Endothelial cell of umbilical vein (primary cell): ENCODE results near the gene MYOCD. TPM values are rescaled to one million over a fixed set of nuclear protein-coding genes. Genes with fewer than 3 reads are reported as not detected.

Experiments used
- BruUV-seq: library from RNA; stranded (reverse); fragments of 400-500 nt; replicated peaks from 2 replicates; lab custom pipeline; 2021; lab: Mats Ljungman, UMichigan
- CTCF ChIA-PET: fragments of 300-600, 350-600 bp; sonication (Branson Sonifier 250); formaldehyde crosslinking; loops from one replicate; lab custom pipeline; 2021; ENCODE audit warnings: antibody characterized with exemption, inconsistent platforms; lab: Charles Lee
- POLR2A ChIA-PET: fragments of 300-600, 350-600 bp; sonication (Branson Sonifier 250); formaldehyde crosslinking; loops from one replicate; lab custom pipeline; 2021; ENCODE audit warnings: antibody characterized with exemption, inconsistent platforms; lab: Charles Lee
- DNase-seq: peaks from one replicate; pipeline ENCODE4 v3.0.0-alpha.2; 2011; ENCODE audit warnings: low read depth, low spot score
- FAIRE-seq: peaks from 2 replicates; lab custom pipeline; 2011; peaks lifted over from hg19 to GRCh38; lab: Jason Lieb, UNC
- H2AFZ ChIP-seq: 2 replicates; pipeline ENCODE4 v1.6.0; 2012; ENCODE audit warnings: low read depth, low read length, control low read depth, inconsistent platforms
- H3K27ac ChIP-seq: 2 replicates; pipeline ENCODE4 v1.5.1; 2011; ENCODE audit warnings: low read depth, mild to moderate bottlenecking, control low read depth, low read length, moderate library complexity; ENCODE audit not compliant: insufficient read depth
- H3K27me3 ChIP-seq, 2 experiments: 2 replicates each; pipeline versions ENCODE4 v1.6.0 to v1.6.1; 2011; ENCODE audit warnings: low read length in 2 of 2, mixed read lengths in 1 of 2; ENCODE audit not compliant: control insufficient read depth in 2 of 2, insufficient read depth in 2 of 2
- H3K36me3 ChIP-seq, 2 experiments: 2 replicates in 1 of 2; 3 replicates in 1 of 2; pipeline ENCODE4 v1.5.1; 2011; ENCODE audit warnings: low read length in 2 of 2, mild to moderate bottlenecking in 1 of 2, moderate library complexity in 1 of 2; ENCODE audit not compliant: control insufficient read depth in 2 of 2, insufficient read depth in 2 of 2; ENCODE audit errors: extremely low read depth in 1 of 2
- H3K4me1 ChIP-seq: 3 replicates; pipeline ENCODE4 v1.5.1; 2011; ENCODE audit warnings: mild to moderate bottlenecking, low read length; ENCODE audit not compliant: control insufficient read depth, insufficient read depth; ENCODE audit errors: extremely low read depth
- H3K4me2 ChIP-seq: 2 replicates; pipeline ENCODE4 v1.6.1; 2011; ENCODE audit warnings: low read length, control low read depth, mixed read lengths; ENCODE audit not compliant: insufficient read depth
- H3K4me3 ChIP-seq, 3 experiments: fragments of 200-600 bp in 1 of 3; sonication (generic), shearing (Covaris generic) in 1 of 3; replicated peaks in 1 of 3; 2 replicates each; pipeline ENCODE4 v1.5.1; 2011 to 2016; ENCODE audit warnings: control low read depth in 3 of 3, low read length in 3 of 3, mild to moderate bottlenecking in 2 of 3, inconsistent platforms in 1 of 3, low read depth in 1 of 3, moderate library complexity in 1 of 3; ENCODE audit not compliant: insufficient read depth in 1 of 3
- H3K79me2 ChIP-seq: 2 replicates; pipeline ENCODE4 v1.6.0; 2012; ENCODE audit warnings: low read length, inconsistent platforms; ENCODE audit not compliant: control insufficient read depth, insufficient read depth
- H3K9ac ChIP-seq: replicated peaks from 2 replicates; pipeline ENCODE3; 2011; ENCODE audit warnings: low read length, control low read depth; ENCODE audit not compliant: insufficient read depth; ENCODE audit errors: extremely low read depth
- H3K9me1 ChIP-seq: replicated peaks from 3 replicates; pipeline ENCODE4 v1.6.0; 2011; ENCODE audit warnings: mild to moderate bottlenecking, low read length; ENCODE audit not compliant: control insufficient read depth, insufficient read depth; ENCODE audit errors: extremely low read depth
- H3K9me3 ChIP-seq: replicated peaks from 2 replicates; pipeline ENCODE4 v1.5.1; 2012; ENCODE audit warnings: low read length, inconsistent platforms; ENCODE audit not compliant: control insufficient read depth, insufficient read depth
- H4K20me1 ChIP-seq: replicated peaks from 2 replicates; pipeline ENCODE3; 2011; ENCODE audit warnings: mild to moderate bottlenecking, low read length; ENCODE audit not compliant: control insufficient read depth, insufficient read depth; ENCODE audit errors: extremely low read depth
- EZH2 ChIP-seq: IDR thresholded peaks from 2 replicates; pipeline ENCODE4 v1.6.1; 2012; ENCODE audit warnings: borderline replicate concordance, low read depth, mild to moderate bottlenecking, moderate library complexity, low read length, inconsistent platforms; ENCODE audit not compliant: severe bottlenecking
- GATA2 ChIP-seq: IDR thresholded peaks from 2 replicates; pipeline ENCODE4 v1.7.0; 2011; ENCODE audit warnings: low read depth, mild to moderate bottlenecking, moderate library complexity, mixed read lengths, low read length; ENCODE audit not compliant: insufficient read length, insufficient read depth
- JUN ChIP-seq: IDR thresholded peaks from 2 replicates; pipeline ENCODE4 v1.6.1; 2011; ENCODE audit warnings: borderline replicate concordance, low read depth; ENCODE audit not compliant: insufficient read length, insufficient read depth
- MYC ChIP-seq: IDR thresholded peaks from one replicate; pipeline ENCODE4 v1.6.1; 2011; ENCODE audit warnings: mild to moderate bottlenecking, low read depth, low read length
- POLR2A ChIP-seq: IDR thresholded peaks from 2 replicates; pipeline ENCODE4 v1.6.1; 2012; ENCODE audit warnings: low read depth, mild to moderate bottlenecking, control low read depth, low read length
- POLR2AphosphoS5 ChIP-seq: IDR thresholded peaks from 2 replicates; pipeline ENCODE4 v1.6.1; 2012; ENCODE audit warnings: low read depth, mild to moderate bottlenecking, control low read depth, low read length, moderate library complexity; ENCODE audit not compliant: insufficient read depth
- dilution Hi-C: fragments of 300-500 bp; cut with MboI; formaldehyde crosslinking; loops from one replicate; pipeline ENCODE4 v1.15.0; 2019; ENCODE audit warnings: low sequenced_read_pairs; ENCODE audit not compliant: extremely low pct_ligation_motif_present
- intact Hi-C: fragments of 100-400 bp; cut with micrococcal nuclease; formaldehyde crosslinking; loops from one replicate; pipeline ENCODE4 v1.10.0; 2022
- polyA plus RNA-seq, 4 experiments: library from polyadenylated mRNA; depleted of rRNA in 3 of 4; stranded (reverse) in 3 of 4; unstranded in 1 of 4; fragments of >200 nt; gene quantifications; 2 replicates each; pipeline versions ENCODE4 v1.2.1 to v1.2.3, GENCODE V29; 2011 to 2012; ENCODE audit warnings: missing spikeins in 1 of 4
- total RNA-seq: library from RNA; stranded (reverse); gene quantifications from 2 replicates; pipeline ENCODE4 v1.2.3, GENCODE V29; 2021
- TF ChIP-seq, protein P1 (sequence below), 2 donors: IDR thresholded peaks; 1 replicate in 1 of 2; 2 replicates in 1 of 2; pipeline ENCODE4 v1.5.1; 2011; ENCODE audit warnings: low read length in 2 of 2, mild to moderate bottlenecking in 2 of 2, moderate library complexity in 2 of 2, control low read depth in 1 of 2, inconsistent platforms in 1 of 2, low read depth in 1 of 2; ENCODE audit not compliant: insufficient read depth in 1 of 2; ENCODE audit errors: extremely low read depth in 1 of 2
- TF ChIP-seq, protein P2 (sequence below): IDR thresholded peaks from 2 replicates; pipeline ENCODE4 v1.6.1; 2011; ENCODE audit not compliant: insufficient read depth, insufficient read length

MYOCD gene
- total and polyA plus RNA-seq, 2 donors (not counting 3 experiments of a cell fraction or from before 2014, with no cell fraction given): not detected

GRCh38 chr17:12643822-12644221 is 21.9 kb upstream of the MYOCD start:
- DNase-seq (no peak), FAIRE-seq (no peak)
- BruUV-seq: no TSS peak
- Histone ChIP-seq H3K36me3 (no peaks in the 10 kb centered on the region), H3K27me3 (no peaks in the 10 kb centered on the region), H3K27ac (no peak overlapping the region), H3K4me2 (no peak overlapping the region), H3K4me3 (no peak overlapping the region), H3K9me3 (no peaks in the 10 kb centered on the region), H4K20me1 (no peaks in the 10 kb centered on the region), H3K9me1 (no peaks in the 10 kb centered on the region), H2AFZ (no peak overlapping the region), H3K9ac (no peak overlapping the region), H3K79me2 (no peaks in the 10 kb centered on the region), H3K4me1 (no peaks in the 10 kb centered on the region)
- dilution Hi-C loops: no loop called here
- intact Hi-C loops: no loop called here
- TF ChIP-seq EZH2 (no peak), POLR2A (no peak)
- ChIA-PET POLR2A (no interaction called here), CTCF (no interaction called here)

- H3K79me2 ChIP-seq: no peaks in the 10 kb centered on the region
- H3K9me3 ChIP-seq: no peaks in the 10 kb centered on the region
- H2AFZ ChIP-seq: no peak overlapping the region
- H3K36me3 ChIP-seq: no peaks in the 10 kb centered on the region
- H4K20me1 ChIP-seq: no peaks in the 10 kb centered on the region
- dilution Hi-C loops (no loop called here), intact Hi-C loops (no loop called here)
- BruUV-seq: no TSS peak
- no peak for TF ChIP-seq MYC
- TF ChIP-seq, protein P1, sequence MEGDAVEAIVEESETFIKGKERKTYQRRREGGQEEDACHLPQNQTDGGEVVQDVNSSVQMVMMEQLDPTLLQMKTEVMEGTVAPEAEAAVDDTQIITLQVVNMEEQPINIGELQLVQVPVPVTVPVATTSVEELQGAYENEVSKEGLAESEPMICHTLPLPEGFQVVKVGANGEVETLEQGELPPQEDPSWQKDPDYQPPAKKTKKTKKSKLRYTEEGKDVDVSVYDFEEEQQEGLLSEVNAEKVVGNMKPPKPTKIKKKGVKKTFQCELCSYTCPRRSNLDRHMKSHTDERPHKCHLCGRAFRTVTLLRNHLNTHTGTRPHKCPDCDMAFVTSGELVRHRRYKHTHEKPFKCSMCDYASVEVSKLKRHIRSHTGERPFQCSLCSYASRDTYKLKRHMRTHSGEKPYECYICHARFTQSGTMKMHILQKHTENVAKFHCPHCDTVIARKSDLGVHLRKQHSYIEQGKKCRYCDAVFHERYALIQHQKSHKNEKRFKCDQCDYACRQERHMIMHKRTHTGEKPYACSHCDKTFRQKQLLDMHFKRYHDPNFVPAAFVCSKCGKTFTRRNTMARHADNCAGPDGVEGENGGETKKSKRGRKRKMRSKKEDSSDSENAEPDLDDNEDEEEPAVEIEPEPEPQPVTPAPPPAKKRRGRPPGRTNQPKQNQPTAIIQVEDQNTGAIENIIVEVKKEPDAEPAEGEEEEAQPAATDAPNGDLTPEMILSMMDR (IDR thresholded peaks at IDR 0.05; ENCODE audit: extremely low read depth in 1 of 2, insufficient read depth in 1 of 2, low read depth in 1 of 2, low read length in 2 of 2): no peak
- TF ChIP-seq EZH2: no peak
- TF ChIP-seq JUN: no peak
- no peak for TF ChIP-seq GATA2
- no peak for TF ChIP-seq POLR2AphosphoS5
- TF ChIP-seq, protein P2, sequence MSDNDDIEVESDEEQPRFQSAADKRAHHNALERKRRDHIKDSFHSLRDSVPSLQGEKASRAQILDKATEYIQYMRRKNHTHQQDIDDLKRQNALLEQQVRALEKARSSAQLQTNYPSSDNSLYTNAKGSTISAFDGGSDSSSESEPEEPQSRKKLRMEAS: no peak
- no peak for TF ChIP-seq POLR2A
- H3K4me2 ChIP-seq: no peak overlapping the region
- POLR2A ChIA-PET: no interaction called here
- no peak overlapping the region for H3K27ac ChIP-seq
- FAIRE-seq (no peak), DNase-seq (no peak)
- no peak overlapping the region for H3K4me3 ChIP-seq
- no peaks in the 10 kb centered on the region for H3K9me1 ChIP-seq
- no peaks in the 10 kb centered on the region for H3K27me3 ChIP-seq
- CTCF ChIA-PET: no interaction called here
- H3K4me1 ChIP-seq: no peaks in the 10 kb centered on the region
- no peak overlapping the region for H3K9ac ChIP-seq
These were observed 21.1 kb upstream of the MYOCD start for GRCh38 chr17:12644623-12645022.
